GM18858 (cell line): Measurements from ENCODE around the gene CNOT6.

Experiments
- ATAC-seq: cut with Tn5 transposase; IDR thresholded peaks from one replicate; pipeline ENCODE4 v1.9.1; 2021; ENCODE audit not compliant: unreplicated experiment

CNOT6 gene

GRCh38 chr5:180613814-180614188 is 119.6 kb downstream of the CNOT6 start:
- ATAC-seq, result no peak

- no peak for ATAC-seq
Observed at GRCh38 chr5:180618487-180618828, 124.3 kb downstream of the CNOT6 start.

- ATAC-seq, result no peak
Observed at GRCh38 chr5:180618829-180619562, 124.8 kb downstream of the CNOT6 start.

GRCh38 chr5:180619563-180619915 is 125.4 kb downstream of the CNOT6 start:
- no peak for ATAC-seq

GRCh38 chr5:180620014-180620413 is 125.8 kb downstream of the CNOT6 start:
- no peak for ATAC-seq

GRCh38 chr5:180621311-180621710 is 127.1 kb downstream of the CNOT6 start:
- no peak for ATAC-seq

GRCh38 chr5:180622910-180623309 is 128.7 kb downstream of the CNOT6 start:
- no peak for ATAC-seq

GRCh38 chr5:180623411-180623834 is 129.2 kb downstream of the CNOT6 start:
- ATAC-seq, result no peak

- no peak for ATAC-seq
Observed at GRCh38 chr5:180623844-180624243, 129.7 kb downstream of the CNOT6 start.

- ATAC-seq, result no peak
Observed at GRCh38 chr5:180624587-180624986, 130.4 kb downstream of the CNOT6 start.

- no peak for ATAC-seq
Observed at GRCh38 chr5:180625125-180625790, 131.1 kb downstream of the CNOT6 start.

- no peak for ATAC-seq
Observed at GRCh38 chr5:180625791-180626660, 131.8 kb downstream of the CNOT6 start.

- ATAC-seq, result no peak
Observed at GRCh38 chr5:180626661-180627385, 132.6 kb downstream of the CNOT6 start.

GRCh38 chr5:180627386-180628120 is 133.4 kb downstream of the CNOT6 start:
- ATAC-seq, result no peak
